ENCODE results near the gene ALDOB. TPM values are rescaled to one million over a fixed set of nuclear protein-coding genes. Genes with fewer than 3 reads are reported as not detected.

ALDOB gene
- total RNA-seq (ENCODE audit: low replicate concordance), result not detected in 2 replicates

DNA sequence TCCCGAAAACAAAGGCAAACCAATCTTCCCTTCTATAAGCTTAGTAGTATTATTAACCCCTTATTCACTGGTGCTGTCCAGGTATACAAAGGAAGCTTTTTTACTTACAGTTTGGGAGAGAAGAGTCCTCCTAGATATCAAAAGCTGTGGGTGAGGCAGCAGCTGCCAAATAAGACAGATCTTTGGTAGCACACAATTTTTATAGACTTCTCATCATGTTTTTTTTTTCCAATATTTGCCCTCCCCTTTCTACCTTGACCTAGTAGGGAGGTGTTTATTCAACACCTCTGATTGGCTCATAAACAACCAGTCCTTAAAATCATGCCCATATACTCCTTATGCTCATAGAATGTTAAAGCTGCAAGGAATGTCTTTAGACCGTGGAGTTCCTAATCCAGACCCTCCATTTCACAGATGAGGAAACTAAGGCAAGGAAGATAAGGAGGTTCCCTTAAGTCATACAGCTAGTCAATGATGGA lies at the start of gene ALDOB:
Gene ALDOB, minus strand, starts transcription at position 174 of the 479 bp plus-strand sequence. CDS start 4,887 bp downstream, outside the sequence.
- TF ChIP-seq, protein P1, sequence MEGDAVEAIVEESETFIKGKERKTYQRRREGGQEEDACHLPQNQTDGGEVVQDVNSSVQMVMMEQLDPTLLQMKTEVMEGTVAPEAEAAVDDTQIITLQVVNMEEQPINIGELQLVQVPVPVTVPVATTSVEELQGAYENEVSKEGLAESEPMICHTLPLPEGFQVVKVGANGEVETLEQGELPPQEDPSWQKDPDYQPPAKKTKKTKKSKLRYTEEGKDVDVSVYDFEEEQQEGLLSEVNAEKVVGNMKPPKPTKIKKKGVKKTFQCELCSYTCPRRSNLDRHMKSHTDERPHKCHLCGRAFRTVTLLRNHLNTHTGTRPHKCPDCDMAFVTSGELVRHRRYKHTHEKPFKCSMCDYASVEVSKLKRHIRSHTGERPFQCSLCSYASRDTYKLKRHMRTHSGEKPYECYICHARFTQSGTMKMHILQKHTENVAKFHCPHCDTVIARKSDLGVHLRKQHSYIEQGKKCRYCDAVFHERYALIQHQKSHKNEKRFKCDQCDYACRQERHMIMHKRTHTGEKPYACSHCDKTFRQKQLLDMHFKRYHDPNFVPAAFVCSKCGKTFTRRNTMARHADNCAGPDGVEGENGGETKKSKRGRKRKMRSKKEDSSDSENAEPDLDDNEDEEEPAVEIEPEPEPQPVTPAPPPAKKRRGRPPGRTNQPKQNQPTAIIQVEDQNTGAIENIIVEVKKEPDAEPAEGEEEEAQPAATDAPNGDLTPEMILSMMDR (IDR thresholded peaks at IDR 0.05; ENCODE audit: insufficient read depth, low read length), result no peak
- H3K4me3 ChIP-seq (ENCODE audit: low read depth, low read length), result no peak within 1 kb of the TSS
- no peak for DNase-seq (ENCODE audit: low read depth)

DNA sequence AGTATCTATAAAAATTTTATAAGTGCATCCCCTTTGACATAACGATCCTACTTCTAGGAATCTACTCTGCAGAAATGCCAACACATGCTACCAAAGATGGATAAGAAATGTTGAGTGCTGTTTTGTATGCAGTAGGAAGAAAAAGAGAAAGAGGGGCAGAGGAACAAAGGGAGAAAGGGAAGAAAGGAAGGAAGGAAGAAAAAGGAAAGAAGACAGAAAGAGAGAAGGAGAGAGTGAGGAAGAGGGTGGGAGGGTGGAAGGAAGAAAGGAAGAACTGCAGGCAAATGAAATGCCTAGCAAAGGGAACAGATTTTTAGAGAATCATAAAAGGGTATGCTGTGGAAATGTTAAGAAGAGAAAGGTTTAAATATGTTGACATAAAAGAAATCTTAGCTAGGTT lies 48.5 kb upstream of the ALDOB start:
- DNase-seq (ENCODE audit: low read depth), result no peak
- no peak overlapping the region for H3K4me3 ChIP-seq (ENCODE audit: low read depth, low read length)
- TF ChIP-seq, protein P1 (IDR thresholded peaks at IDR 0.05; ENCODE audit: insufficient read depth, low read length), result no peak

DNA sequence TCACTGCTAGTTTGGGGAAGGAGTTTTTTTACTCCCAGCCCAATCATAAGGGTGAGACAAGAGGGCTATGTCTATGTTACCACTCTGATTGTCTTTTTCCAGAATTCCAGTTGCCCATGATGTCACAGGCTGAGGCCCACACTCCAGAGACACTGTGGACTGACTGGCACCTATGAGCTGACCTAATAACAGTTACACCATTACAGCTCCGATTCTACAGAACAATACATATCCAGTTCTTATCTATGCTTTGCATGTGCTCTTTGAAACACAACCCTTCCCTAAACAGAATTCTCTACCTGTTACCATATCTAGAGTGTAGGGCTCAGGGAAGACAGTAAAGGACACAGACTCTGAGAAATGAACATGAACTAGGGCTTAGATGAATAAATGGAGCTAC lies 45.7 kb upstream of the ALDOB start:
- no peak for DNase-seq (ENCODE audit: low read depth)
- TF ChIP-seq, protein P1 (IDR thresholded peaks at IDR 0.05; ENCODE audit: insufficient read depth, low read length), result no peak

DNA sequence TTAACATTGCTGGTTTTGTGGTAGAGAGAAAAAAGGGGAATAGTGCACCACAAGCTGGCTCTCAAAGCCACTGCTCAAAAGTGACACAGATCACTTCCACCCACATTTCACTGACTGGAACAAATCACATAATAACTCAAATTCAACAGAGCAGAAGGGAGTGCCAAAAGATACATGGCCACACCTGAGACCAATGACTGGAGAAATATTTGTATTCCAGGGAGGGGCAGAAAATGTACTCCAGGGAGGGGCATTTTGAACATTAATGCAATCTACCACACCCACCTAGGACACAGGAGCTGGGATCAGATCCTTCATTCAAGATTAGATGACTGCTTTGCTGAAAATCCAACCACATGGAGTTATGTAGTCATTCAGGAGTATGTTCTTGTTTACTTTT lies 44.8 kb upstream of the ALDOB start:
- TF ChIP-seq, protein P1 (IDR thresholded peaks at IDR 0.05; ENCODE audit: insufficient read depth, low read length), result no peak
- H3K4me3 ChIP-seq (ENCODE audit: low read depth, low read length), result no peak overlapping the region
- no peak for DNase-seq (ENCODE audit: low read depth)

More for the DNA sequence above, 45.7 kb upstream of the ALDOB start:
- H3K4me3 ChIP-seq (ENCODE audit: low read depth, low read length), result no peak overlapping the region

DNA sequence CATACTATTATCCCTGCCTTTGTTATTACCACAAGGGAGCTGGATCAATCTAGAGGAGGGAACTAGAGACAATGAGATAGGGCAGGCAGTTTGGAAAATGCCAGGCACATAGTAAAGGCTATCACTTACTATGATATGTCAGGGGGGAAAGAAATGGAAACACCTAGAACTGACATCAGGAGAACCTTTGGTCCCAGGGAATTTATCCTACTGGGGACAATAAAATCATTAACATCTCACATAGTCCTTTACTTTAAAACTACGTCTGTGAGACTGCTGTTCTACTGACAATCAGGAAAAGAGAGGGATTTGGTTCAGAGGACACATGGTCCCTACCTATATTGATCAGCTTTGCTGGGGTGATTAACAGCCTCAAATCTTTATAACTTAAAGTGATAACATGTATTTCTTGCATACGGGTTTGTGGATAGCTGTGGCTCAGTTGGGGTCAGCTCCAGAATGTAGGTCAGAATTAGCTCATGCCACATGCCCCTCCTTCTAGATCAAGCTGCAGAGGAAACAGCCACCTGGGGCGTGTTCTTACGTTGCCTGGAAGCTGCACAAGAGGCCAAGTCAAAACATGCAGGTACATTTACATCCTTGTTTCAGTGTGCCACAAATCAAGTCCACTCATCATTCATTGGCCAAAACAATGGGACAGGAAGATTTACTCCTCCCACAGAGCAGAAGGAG lies 43.9 kb upstream of the ALDOB start:
- DNase-seq (ENCODE audit: low read depth), result no peak
- TF ChIP-seq, protein P1 (IDR thresholded peaks at IDR 0.05; ENCODE audit: insufficient read depth, low read length), result no peak
- H3K4me3 ChIP-seq (ENCODE audit: low read depth, low read length), result no peak overlapping the region

DNA sequence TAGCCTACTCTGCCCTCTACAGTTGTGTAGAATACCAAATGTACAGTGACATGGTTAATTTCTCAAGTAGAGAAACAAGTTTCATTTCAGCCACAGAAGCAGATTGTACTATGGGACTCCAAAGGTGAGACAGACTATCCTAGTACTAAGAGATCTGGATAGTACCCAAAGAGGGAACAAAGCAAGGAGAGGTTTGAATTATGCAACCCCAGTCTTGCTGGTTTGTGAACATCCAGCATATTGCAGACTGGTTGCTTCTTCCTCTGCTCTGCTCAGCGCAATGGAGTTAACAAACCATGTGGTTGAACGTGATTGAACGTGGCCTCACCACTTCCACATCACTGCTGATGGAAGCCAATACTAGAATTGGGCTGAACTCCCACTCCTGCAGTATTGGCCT lies 43.3 kb upstream of the ALDOB start:
- TF ChIP-seq, protein P1 (IDR thresholded peaks at IDR 0.05; ENCODE audit: insufficient read depth, low read length), result no peak
- DNase-seq (ENCODE audit: low read depth), result no peak
- H3K4me3 ChIP-seq (ENCODE audit: low read depth, low read length), result no peak overlapping the region

Measured in fibroblast of the aortic adventitia (primary cell).